Hepatocyte (in vitro differentiated cells): Measurements from ENCODE around the gene DET1.

Source experiments
- EZH2 ChIP-seq: fragments of 200-600 bp; sonication (generic); IDR thresholded peaks from 2 replicates; pipeline ENCODE4 v1.6.1; 2016; ENCODE audit warnings: antibody characterized with exemption, mild to moderate bottlenecking, borderline replicate concordance
- EZH2phosphoT487 ChIP-seq: fragments of 200-600 bp; sonication (generic); IDR thresholded peaks from one replicate; pipeline ENCODE4 v1.6.1; 2018; ENCODE audit warnings: antibody characterized with exemption, mild to moderate bottlenecking, low read depth, moderate library complexity; ENCODE audit not compliant: unreplicated experiment, severe bottlenecking
- TF ChIP-seq, protein P1 (sequence below): fragments of 200-600 bp; sonication (generic); IDR thresholded peaks from 2 replicates; pipeline ENCODE4 v1.5.1; 2016; ENCODE audit warnings: antibody characterized with exemption, mild to moderate bottlenecking; ENCODE audit not compliant: poor library complexity

DNA sequence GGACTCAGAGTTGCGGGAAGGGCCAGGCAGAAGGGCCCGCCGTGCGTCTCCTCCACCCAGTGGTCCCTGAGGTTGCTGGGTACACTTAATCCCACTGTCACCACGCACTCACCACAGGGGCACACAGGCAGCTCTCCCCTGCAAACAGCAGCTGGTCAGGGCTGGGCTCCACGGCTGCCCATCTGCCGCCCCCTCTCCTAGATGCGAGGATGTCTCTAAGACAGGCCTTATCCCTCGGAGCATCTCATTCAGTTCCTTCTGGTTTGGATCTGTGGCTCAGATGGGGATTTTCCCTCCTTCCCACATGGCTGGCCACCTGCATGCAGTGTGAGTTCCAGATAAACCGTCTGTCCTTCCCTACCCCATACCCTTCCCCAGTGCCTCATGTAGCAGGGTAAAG is 52.6 kb downstream of the DET1 start:
- TF ChIP-seq, protein P1, sequence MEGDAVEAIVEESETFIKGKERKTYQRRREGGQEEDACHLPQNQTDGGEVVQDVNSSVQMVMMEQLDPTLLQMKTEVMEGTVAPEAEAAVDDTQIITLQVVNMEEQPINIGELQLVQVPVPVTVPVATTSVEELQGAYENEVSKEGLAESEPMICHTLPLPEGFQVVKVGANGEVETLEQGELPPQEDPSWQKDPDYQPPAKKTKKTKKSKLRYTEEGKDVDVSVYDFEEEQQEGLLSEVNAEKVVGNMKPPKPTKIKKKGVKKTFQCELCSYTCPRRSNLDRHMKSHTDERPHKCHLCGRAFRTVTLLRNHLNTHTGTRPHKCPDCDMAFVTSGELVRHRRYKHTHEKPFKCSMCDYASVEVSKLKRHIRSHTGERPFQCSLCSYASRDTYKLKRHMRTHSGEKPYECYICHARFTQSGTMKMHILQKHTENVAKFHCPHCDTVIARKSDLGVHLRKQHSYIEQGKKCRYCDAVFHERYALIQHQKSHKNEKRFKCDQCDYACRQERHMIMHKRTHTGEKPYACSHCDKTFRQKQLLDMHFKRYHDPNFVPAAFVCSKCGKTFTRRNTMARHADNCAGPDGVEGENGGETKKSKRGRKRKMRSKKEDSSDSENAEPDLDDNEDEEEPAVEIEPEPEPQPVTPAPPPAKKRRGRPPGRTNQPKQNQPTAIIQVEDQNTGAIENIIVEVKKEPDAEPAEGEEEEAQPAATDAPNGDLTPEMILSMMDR = no peak
- TF ChIP-seq EZH2phosphoT487 = no peak
- no peak for TF ChIP-seq EZH2
